ENCODE measurements around the gene PSME3. TPM values are rescaled to one million over a fixed set of nuclear protein-coding genes. Genes with fewer than 3 reads are reported as not detected.

Gene PSME3
- total RNA-seq, 1 experiment from 2014 or later, result 195 TPM

GRCh38 chr17:42868338-42868737, 35.1 kb downstream of the PSME3 start:
- peaks cover 7% of the 10 kb centered on the region for H3K4me1 ChIP-seq
- no peak overlapping the region for H3K4me3 Mint-ChIP-seq (ENCODE audit: unreplicated experiment)
- no peaks in the 10 kb centered on the region for H3K36me3 ChIP-seq (ENCODE audit: control insufficient read depth, insufficient read depth, low read length)
- peaks cover 8% of the 10 kb centered on the region; the same call in 1 of the 2 replicates for H3K9me3 ChIP-seq
- no peaks in the 10 kb centered on the region for H3K27me3 Mint-ChIP-seq (ENCODE audit: insufficient read depth, unreplicated experiment)
- POLR2A ChIA-PET, result no interaction called here
- no peak for DNase-seq
- H3K9me3 Mint-ChIP-seq (ENCODE audit: unreplicated experiment), result peaks cover 29% of the 10 kb centered on the region
- intact Hi-C loops (cut with micrococcal nuclease; ENCODE audit: unreplicated experiment), result no loop called here
- no peaks in the 10 kb centered on the region for H3K36me3 Mint-ChIP-seq (ENCODE audit: insufficient read depth, unreplicated experiment)
- H3K4me3 ChIP-seq (ENCODE audit: low read depth, low read length), result no peak overlapping the region
- peaks cover 18% of the 10 kb centered on the region for H3K4me1 Mint-ChIP-seq (ENCODE audit: low read depth, unreplicated experiment)
- CTCF ChIA-PET, result no interaction called here
- H3K27ac Mint-ChIP-seq (ENCODE audit: unreplicated experiment), result no peak overlapping the region
- H3K27me3 ChIP-seq (replicated peaks; ENCODE audit: control insufficient read depth, insufficient read depth, low read length), result no peaks in the 10 kb centered on the region
- no TSS peak for BruUV-seq (replicated peaks)
- TF ChIP-seq, protein P1, sequence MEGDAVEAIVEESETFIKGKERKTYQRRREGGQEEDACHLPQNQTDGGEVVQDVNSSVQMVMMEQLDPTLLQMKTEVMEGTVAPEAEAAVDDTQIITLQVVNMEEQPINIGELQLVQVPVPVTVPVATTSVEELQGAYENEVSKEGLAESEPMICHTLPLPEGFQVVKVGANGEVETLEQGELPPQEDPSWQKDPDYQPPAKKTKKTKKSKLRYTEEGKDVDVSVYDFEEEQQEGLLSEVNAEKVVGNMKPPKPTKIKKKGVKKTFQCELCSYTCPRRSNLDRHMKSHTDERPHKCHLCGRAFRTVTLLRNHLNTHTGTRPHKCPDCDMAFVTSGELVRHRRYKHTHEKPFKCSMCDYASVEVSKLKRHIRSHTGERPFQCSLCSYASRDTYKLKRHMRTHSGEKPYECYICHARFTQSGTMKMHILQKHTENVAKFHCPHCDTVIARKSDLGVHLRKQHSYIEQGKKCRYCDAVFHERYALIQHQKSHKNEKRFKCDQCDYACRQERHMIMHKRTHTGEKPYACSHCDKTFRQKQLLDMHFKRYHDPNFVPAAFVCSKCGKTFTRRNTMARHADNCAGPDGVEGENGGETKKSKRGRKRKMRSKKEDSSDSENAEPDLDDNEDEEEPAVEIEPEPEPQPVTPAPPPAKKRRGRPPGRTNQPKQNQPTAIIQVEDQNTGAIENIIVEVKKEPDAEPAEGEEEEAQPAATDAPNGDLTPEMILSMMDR (IDR thresholded peaks at IDR 0.05; ENCODE audit: insufficient read depth in 1 of 2, low read depth in 1 of 2, low read length in 1 of 2, severe bottlenecking in 1 of 2, unreplicated experiment in 1 of 2), result no peak

GRCh38 chr17:42871647-42872046, 38.5 kb downstream of the PSME3 start:
- Mint-ChIP-seq H3K36me3 (ENCODE audit: insufficient read depth, unreplicated experiment) (no peaks in the 10 kb centered on the region), H3K27me3 (ENCODE audit: insufficient read depth, unreplicated experiment) (no peaks in the 10 kb centered on the region), H3K9me3 (ENCODE audit: unreplicated experiment) (peaks cover 21% of the 10 kb centered on the region), H3K4me1 (ENCODE audit: low read depth, unreplicated experiment) (peaks cover 6% of the 10 kb centered on the region), H3K27ac (ENCODE audit: unreplicated experiment) (no peak overlapping the region), H3K4me3 (ENCODE audit: unreplicated experiment) (no peak overlapping the region)
- ChIA-PET CTCF (no interaction called here), POLR2A (no interaction called here)
- TF ChIP-seq, protein P1 (IDR thresholded peaks at IDR 0.05; ENCODE audit: insufficient read depth in 1 of 2, low read depth in 1 of 2, low read length in 1 of 2, severe bottlenecking in 1 of 2, unreplicated experiment in 1 of 2), result no peak
- DNase-seq, result no peak
- no peaks in the 10 kb centered on the region for H3K36me3 ChIP-seq (ENCODE audit: control insufficient read depth, insufficient read depth, low read length)
- H3K4me1 ChIP-seq, result no peaks in the 10 kb centered on the region
- peaks cover 8% of the 10 kb centered on the region; the same call in 1 of the 2 replicates for H3K9me3 ChIP-seq
- no TSS peak for BruUV-seq (replicated peaks)
- intact Hi-C loops (cut with micrococcal nuclease; ENCODE audit: unreplicated experiment), result no loop called here
- no peak overlapping the region for H3K4me3 ChIP-seq (ENCODE audit: low read depth, low read length)
- H3K27me3 ChIP-seq (replicated peaks; ENCODE audit: control insufficient read depth, insufficient read depth, low read length), result no peaks in the 10 kb centered on the region

GRCh38 chr17:42872251-42872965, 39.2 kb downstream of the PSME3 start:
- Histone ChIP-seq H3K4me3 (ENCODE audit: low read depth, low read length) (no peak overlapping the region), H3K27me3 (replicated peaks; ENCODE audit: control insufficient read depth, insufficient read depth, low read length) (no peaks in the 10 kb centered on the region), H3K36me3 (ENCODE audit: control insufficient read depth, insufficient read depth, low read length) (no peaks in the 10 kb centered on the region), H3K4me1 (no peaks in the 10 kb centered on the region), H3K9me3 (peaks cover 8% of the 10 kb centered on the region; the same call in 1 of the 2 replicates)
- Mint-ChIP-seq H3K36me3 (ENCODE audit: insufficient read depth, unreplicated experiment) (no peaks in the 10 kb centered on the region), H3K9me3 (ENCODE audit: unreplicated experiment) (peaks cover 21% of the 10 kb centered on the region), H3K27me3 (ENCODE audit: insufficient read depth, unreplicated experiment) (no peaks in the 10 kb centered on the region), H3K4me3 (ENCODE audit: unreplicated experiment) (no peak overlapping the region), H3K4me1 (ENCODE audit: low read depth, unreplicated experiment) (no peaks in the 10 kb centered on the region), H3K27ac (ENCODE audit: unreplicated experiment) (no peak overlapping the region)
- no peak for DNase-seq
- POLR2A ChIA-PET, result no interaction called here
- no TSS peak for BruUV-seq (replicated peaks)
- intact Hi-C loops (cut with micrococcal nuclease; ENCODE audit: unreplicated experiment), result no loop called here
- CTCF ChIA-PET, result no interaction called here
- TF ChIP-seq, protein P1 (IDR thresholded peaks at IDR 0.05; ENCODE audit: insufficient read depth in 1 of 2, low read depth in 1 of 2, low read length in 1 of 2, severe bottlenecking in 1 of 2, unreplicated experiment in 1 of 2), result no peak

All from Caco-2 (cell line).